ENCODE measurements around the gene DYNC2LI1.

DYNC2LI1 gene

GRCh38 chr2:43826305-43827250 is 52.7 kb downstream of the DYNC2LI1 start:
- no peak overlapping the region for H3K4ac ChIP-seq (ENCODE audit: low read depth, low read length)
- H3K18ac ChIP-seq (ENCODE audit: low read length): no peak overlapping the region
- no peak overlapping the region for H3K9ac ChIP-seq (ENCODE audit: low read length)
- H4K5ac ChIP-seq (ENCODE audit: low read length): no peak overlapping the region
- H3K4me2 ChIP-seq (ENCODE audit: low read length): no peak overlapping the region
- no CpG with 5 or more reads among the region's 17 CpGs for WGBS (ENCODE audit: extremely low coverage, insufficient coverage, low lambda C conversion rate)
- no peak overlapping the region for H4K8ac ChIP-seq (ENCODE audit: low read depth, low read length)
- DNase-seq: no peak
- H3K79me1 ChIP-seq (ENCODE audit: low read length): no peaks in the 10 kb centered on the region
- H2BK120ac ChIP-seq (ENCODE audit: low read depth, low read length): no peak overlapping the region
- H2BK15ac ChIP-seq (replicated peaks; ENCODE audit: low read depth): no peak overlapping the region
- H3K27me3 ChIP-seq (ENCODE audit: insufficient read depth, low read length, poor library complexity): no peaks in the 10 kb centered on the region
- H3K23ac ChIP-seq (ENCODE audit: low read length): no peak overlapping the region
- no peak overlapping the region for H3K4me3 ChIP-seq (ENCODE audit: low read length)
- H2BK5ac ChIP-seq (ENCODE audit: low read length): no peak overlapping the region
- H3K4me1 ChIP-seq (ENCODE audit: control insufficient read depth, low read depth, low read length): no peaks in the 10 kb centered on the region
- no peaks in the 10 kb centered on the region for H3K79me2 ChIP-seq (ENCODE audit: control insufficient read depth, insufficient read depth, low read length)
- no peak overlapping the region for H3K27ac ChIP-seq (ENCODE audit: low read depth, low read length)
- no peaks in the 10 kb centered on the region for H3K36me3 ChIP-seq (ENCODE audit: control insufficient read depth, insufficient read depth, low read length)
- H3K56ac ChIP-seq (ENCODE audit: low read length): no peak overlapping the region
- H2AK5ac ChIP-seq (ENCODE audit: low read length): no peak overlapping the region

- no CpG with 5 or more reads among the region's 54 CpGs for WGBS (ENCODE audit: extremely low coverage, insufficient coverage, low lambda C conversion rate)
- Histone ChIP-seq H3K4me3 (ENCODE audit: low read length) (no peak overlapping the region), H3K4me1 (ENCODE audit: control insufficient read depth, low read depth, low read length) (no peaks in the 10 kb centered on the region)
These were observed 57.9 kb downstream of the DYNC2LI1 start for GRCh38 chr2:43831543-43832294.

GRCh38 chr2:43832457-43832856 is 58.6 kb downstream of the DYNC2LI1 start:
- Histone ChIP-seq H2BK5ac (ENCODE audit: low read length) (no peak overlapping the region), H3K56ac (ENCODE audit: low read length) (no peak overlapping the region), H3K27ac (ENCODE audit: low read depth, low read length) (no peak overlapping the region), H4K8ac (ENCODE audit: low read depth, low read length) (no peak overlapping the region), H3K9ac (ENCODE audit: low read length) (no peak overlapping the region), H3K36me3 (ENCODE audit: control insufficient read depth, insufficient read depth, low read length) (no peaks in the 10 kb centered on the region), H2AK5ac (ENCODE audit: low read length) (no peak overlapping the region), H3K4ac (ENCODE audit: low read depth, low read length) (no peak overlapping the region), H2BK15ac (replicated peaks; ENCODE audit: low read depth) (no peak overlapping the region), H3K79me1 (ENCODE audit: low read length) (no peaks in the 10 kb centered on the region), H2BK120ac (ENCODE audit: low read depth, low read length) (no peak overlapping the region), H3K4me3 (ENCODE audit: low read length) (no peak overlapping the region), H3K4me2 (ENCODE audit: low read length) (no peak overlapping the region), H4K5ac (ENCODE audit: low read length) (no peak overlapping the region), H3K27me3 (ENCODE audit: insufficient read depth, low read length, poor library complexity) (no peaks in the 10 kb centered on the region), H3K79me2 (ENCODE audit: control insufficient read depth, insufficient read depth, low read length) (no peaks in the 10 kb centered on the region), H3K4me1 (ENCODE audit: control insufficient read depth, low read depth, low read length) (no peaks in the 10 kb centered on the region), H3K23ac (ENCODE audit: low read length) (no peak overlapping the region), H3K18ac (ENCODE audit: low read length) (no peak overlapping the region)
- DNase-seq: no peak
- no CpG with 5 or more reads among the region's 3 CpGs for WGBS (ENCODE audit: extremely low coverage, insufficient coverage, low lambda C conversion rate)

More at GRCh38 chr2:43831543-43832294, 57.9 kb downstream of the DYNC2LI1 start:
- Histone ChIP-seq H4K5ac (ENCODE audit: low read length) (no peak overlapping the region), H3K23ac (ENCODE audit: low read length) (no peak overlapping the region), H3K56ac (ENCODE audit: low read length) (no peak overlapping the region), H3K4me2 (ENCODE audit: low read length) (no peak overlapping the region), H3K79me1 (ENCODE audit: low read length) (no peaks in the 10 kb centered on the region), H2BK120ac (ENCODE audit: low read depth, low read length) (no peak overlapping the region), H3K27ac (ENCODE audit: low read depth, low read length) (no peak overlapping the region), H3K18ac (ENCODE audit: low read length) (no peak overlapping the region), H3K79me2 (ENCODE audit: control insufficient read depth, insufficient read depth, low read length) (no peaks in the 10 kb centered on the region), H2BK5ac (ENCODE audit: low read length) (no peak overlapping the region), H3K4ac (ENCODE audit: low read depth, low read length) (no peak overlapping the region), H2BK15ac (replicated peaks; ENCODE audit: low read depth) (no peak overlapping the region), H4K8ac (ENCODE audit: low read depth, low read length) (no peak overlapping the region), H3K36me3 (ENCODE audit: control insufficient read depth, insufficient read depth, low read length) (no peaks in the 10 kb centered on the region), H2AK5ac (ENCODE audit: low read length) (no peak overlapping the region), H3K27me3 (ENCODE audit: insufficient read depth, low read length, poor library complexity) (no peaks in the 10 kb centered on the region), H3K9ac (ENCODE audit: low read length) (no peak overlapping the region)
- DNase-seq: no peak

GRCh38 chr2:43837033-43837432 is 63.2 kb downstream of the DYNC2LI1 start:
- no peak overlapping the region for H3K4ac ChIP-seq (ENCODE audit: low read depth, low read length)
- H3K18ac ChIP-seq (ENCODE audit: low read length): no peak overlapping the region
- H3K27me3 ChIP-seq (ENCODE audit: insufficient read depth, low read length, poor library complexity): no peaks in the 10 kb centered on the region
- H3K27ac ChIP-seq (ENCODE audit: low read depth, low read length): no peak overlapping the region
- H3K23ac ChIP-seq (ENCODE audit: low read length): no peak overlapping the region
- H3K79me1 ChIP-seq (ENCODE audit: low read length): no peaks in the 10 kb centered on the region
- no peaks in the 10 kb centered on the region for H3K79me2 ChIP-seq (ENCODE audit: control insufficient read depth, insufficient read depth, low read length)
- no peak overlapping the region for H2BK15ac ChIP-seq (replicated peaks; ENCODE audit: low read depth)
- no CpG with 5 or more reads among the region's 4 CpGs for WGBS (ENCODE audit: extremely low coverage, insufficient coverage, low lambda C conversion rate)
- no peak overlapping the region for H4K5ac ChIP-seq (ENCODE audit: low read length)
- no peak overlapping the region for H2AK5ac ChIP-seq (ENCODE audit: low read length)
- no peaks in the 10 kb centered on the region for H3K4me1 ChIP-seq (ENCODE audit: control insufficient read depth, low read depth, low read length)
- H3K4me2 ChIP-seq (ENCODE audit: low read length): no peak overlapping the region
- no peak overlapping the region for H3K4me3 ChIP-seq (ENCODE audit: low read length)
- no peak overlapping the region for H3K56ac ChIP-seq (ENCODE audit: low read length)
- no peak for DNase-seq
- H4K8ac ChIP-seq (ENCODE audit: low read depth, low read length): no peak overlapping the region
- no peak overlapping the region for H2BK120ac ChIP-seq (ENCODE audit: low read depth, low read length)
- no peaks in the 10 kb centered on the region for H3K36me3 ChIP-seq (ENCODE audit: control insufficient read depth, insufficient read depth, low read length)
- no peak overlapping the region for H2BK5ac ChIP-seq (ENCODE audit: low read length)
- H3K9ac ChIP-seq (ENCODE audit: low read length): no peak overlapping the region

- no peak overlapping the region for H3K23ac ChIP-seq (ENCODE audit: low read length)
- no peaks in the 10 kb centered on the region for H3K27me3 ChIP-seq (ENCODE audit: insufficient read depth, low read length, poor library complexity)
- no peak overlapping the region for H3K4me2 ChIP-seq (ENCODE audit: low read length)
- H2BK120ac ChIP-seq (ENCODE audit: low read depth, low read length): no peak overlapping the region
- H3K79me1 ChIP-seq (ENCODE audit: low read length): no peaks in the 10 kb centered on the region
- no peak overlapping the region for H2BK5ac ChIP-seq (ENCODE audit: low read length)
- no peak overlapping the region for H4K8ac ChIP-seq (ENCODE audit: low read depth, low read length)
- DNase-seq: no peak
- no peaks in the 10 kb centered on the region for H3K79me2 ChIP-seq (ENCODE audit: control insufficient read depth, insufficient read depth, low read length)
- no peaks in the 10 kb centered on the region for H3K36me3 ChIP-seq (ENCODE audit: control insufficient read depth, insufficient read depth, low read length)
- H3K27ac ChIP-seq (ENCODE audit: low read depth, low read length): no peak overlapping the region
- H3K56ac ChIP-seq (ENCODE audit: low read length): no peak overlapping the region
- no peak overlapping the region for H3K9ac ChIP-seq (ENCODE audit: low read length)
- no CpG with 5 or more reads among the region's 21 CpGs for WGBS (ENCODE audit: extremely low coverage, insufficient coverage, low lambda C conversion rate)
- no peak overlapping the region for H2BK15ac ChIP-seq (replicated peaks; ENCODE audit: low read depth)
- H3K18ac ChIP-seq (ENCODE audit: low read length): no peak overlapping the region
- H3K4ac ChIP-seq (ENCODE audit: low read depth, low read length): no peak overlapping the region
- H3K4me1 ChIP-seq (ENCODE audit: control insufficient read depth, low read depth, low read length): no peaks in the 10 kb centered on the region
- H2AK5ac ChIP-seq (ENCODE audit: low read length): no peak overlapping the region
- no peak overlapping the region for H3K4me3 ChIP-seq (ENCODE audit: low read length)
- no peak overlapping the region for H4K5ac ChIP-seq (ENCODE audit: low read length)
These were observed 64.2 kb downstream of the DYNC2LI1 start for GRCh38 chr2:43837831-43838559.
